OCI-LY1 (cell line): ENCODE data around the gene SLIT3.

Experiments used
- H2AFZ ChIP-seq: fragments of 200-600 bp; sonication (generic), shearing (Covaris generic); 2 replicates; pipeline ENCODE4 v1.6.0; 2014; ENCODE audit warnings: antibody characterized with exemption, mild to moderate bottlenecking, low read length
- H3F3A ChIP-seq: fragments of 200-600 bp; sonication (generic), shearing (Covaris generic); 2 replicates; pipeline ENCODE4 v1.6.0; 2014; ENCODE audit warnings: mild to moderate bottlenecking, antibody characterized with exemption, low read length, moderate library complexity; ENCODE audit not compliant: insufficient read depth
- H3K27ac ChIP-seq: fragments of 200-600 bp; sonication (generic); 2 replicates; pipeline ENCODE4 v1.5.1; 2014; ENCODE audit warnings: low read length, mixed run types, mild to moderate bottlenecking, low read depth; ENCODE audit not compliant: poor library complexity, severe bottlenecking
- H3K27me3 ChIP-seq: fragments of 200-600 bp; sonication (generic); 2 replicates; pipeline ENCODE4 v1.6.0; 2014; ENCODE audit warnings: antibody characterized with exemption, mild to moderate bottlenecking, low read length, moderate library complexity; ENCODE audit not compliant: insufficient read depth
- H3K36me3 ChIP-seq: fragments of 200-600 bp; sonication (generic); 2 replicates; pipeline ENCODE4 v1.6.1; 2014; ENCODE audit warnings: mild to moderate bottlenecking, antibody characterized with exemption, low read length, moderate library complexity, mixed read lengths; ENCODE audit not compliant: insufficient read depth
- H3K4me1 ChIP-seq: fragments of 200-600 bp; sonication (generic); 2 replicates; pipeline ENCODE4 v1.5.1; 2014; ENCODE audit warnings: mild to moderate bottlenecking, low read length, moderate library complexity; ENCODE audit not compliant: insufficient read depth, severe bottlenecking
- H3K4me2 ChIP-seq: fragments of 200-600 bp; sonication (generic), shearing (Covaris generic); 2 replicates; pipeline ENCODE4 v1.6.1; 2014; ENCODE audit warnings: low read length
- H3K4me3 ChIP-seq: fragments of 200-600 bp; sonication (generic); 2 replicates; pipeline ENCODE4 v1.5.1; 2014; ENCODE audit warnings: low read length, low read depth, mild to moderate bottlenecking, mixed read lengths; ENCODE audit not compliant: poor library complexity, severe bottlenecking
- H3K79me2 ChIP-seq: fragments of 200-600 bp; shearing (Covaris generic); 2 replicates; pipeline ENCODE4 v1.6.1; 2016; ENCODE audit warnings: mixed run types, low read length, mixed read lengths; ENCODE audit not compliant: insufficient read depth
- H3K9ac ChIP-seq: fragments of 200-600 bp; sonication (generic), shearing (Covaris generic); 2 replicates; pipeline ENCODE4 v1.6.1; 2014; ENCODE audit warnings: mild to moderate bottlenecking, low read length, mixed read lengths
- H3K9me2 ChIP-seq: fragments of 200-600 bp; sonication (generic), shearing (Covaris generic); 2 replicates; pipeline ENCODE4 v1.6.1; 2014; ENCODE audit warnings: low read depth, mild to moderate bottlenecking, low read length, mixed read lengths
- H3K9me3 ChIP-seq: fragments of 200-600 bp; shearing (Covaris generic); 2 replicates; pipeline ENCODE4 v1.6.1; 2014; ENCODE audit warnings: low read length, mixed read lengths
- H4K20me1 ChIP-seq: fragments of 200-600 bp; sonication (generic), shearing (Covaris generic); 2 replicates; pipeline ENCODE4 v1.6.0; 2016; ENCODE audit warnings: mild to moderate bottlenecking, low read length; ENCODE audit not compliant: insufficient read depth
- EZH2 ChIP-seq: fragments of 200-600 bp; sonication (generic), shearing (Covaris generic); IDR thresholded peaks from 2 replicates; pipeline ENCODE4 v1.8.0; 2017; ENCODE audit warnings: borderline replicate concordance, mixed run types, mild to moderate bottlenecking, antibody characterized with exemption, low read length, moderate library complexity, mixed read lengths
- TF ChIP-seq, protein P1 (sequence below): fragments of 200-600 bp; sonication (generic), shearing (Covaris generic); IDR thresholded peaks from 2 replicates; pipeline ENCODE4 v1.5.1; 2017; ENCODE audit warnings: mild to moderate bottlenecking, antibody characterized with exemption, low read length, moderate library complexity, mixed read lengths

Gene SLIT3

DNA sequence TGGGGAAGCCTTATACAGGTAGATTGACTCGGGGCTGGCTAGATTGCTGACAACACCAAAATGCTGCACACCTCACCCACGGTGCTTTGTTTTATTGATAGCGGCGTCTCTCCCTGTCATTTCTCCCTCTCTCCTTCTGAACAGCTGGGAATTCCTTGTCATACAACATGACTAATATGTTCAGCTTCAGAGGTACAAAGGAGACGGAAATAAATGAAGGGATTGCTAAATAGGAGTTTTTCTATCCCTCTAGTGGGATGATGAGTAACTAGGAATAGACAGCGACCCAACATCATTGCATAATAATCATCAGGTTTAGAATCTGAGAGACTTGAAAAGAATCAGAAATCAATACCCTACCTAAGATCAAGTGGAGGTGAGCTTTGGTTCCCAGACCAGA is 384.1 kb downstream of the SLIT3 start:
- Histone ChIP-seq H3K9me3 (no peaks in the 10 kb centered on the region), H3K27ac (no peak overlapping the region), H3F3A (no peaks in the 10 kb centered on the region), H3K4me2 (no peak overlapping the region), H2AFZ (no peak overlapping the region), H3K9ac (no peak overlapping the region), H3K9me2 (no peaks in the 10 kb centered on the region), H3K36me3 (no peaks in the 10 kb centered on the region), H3K79me2 (no peaks in the 10 kb centered on the region), H3K4me3 (no peak overlapping the region), H4K20me1 (no peaks in the 10 kb centered on the region), H3K4me1 (no peaks in the 10 kb centered on the region), H3K27me3 (no peaks in the 10 kb centered on the region)
- no peak for TF ChIP-seq EZH2
- TF ChIP-seq, protein P1, sequence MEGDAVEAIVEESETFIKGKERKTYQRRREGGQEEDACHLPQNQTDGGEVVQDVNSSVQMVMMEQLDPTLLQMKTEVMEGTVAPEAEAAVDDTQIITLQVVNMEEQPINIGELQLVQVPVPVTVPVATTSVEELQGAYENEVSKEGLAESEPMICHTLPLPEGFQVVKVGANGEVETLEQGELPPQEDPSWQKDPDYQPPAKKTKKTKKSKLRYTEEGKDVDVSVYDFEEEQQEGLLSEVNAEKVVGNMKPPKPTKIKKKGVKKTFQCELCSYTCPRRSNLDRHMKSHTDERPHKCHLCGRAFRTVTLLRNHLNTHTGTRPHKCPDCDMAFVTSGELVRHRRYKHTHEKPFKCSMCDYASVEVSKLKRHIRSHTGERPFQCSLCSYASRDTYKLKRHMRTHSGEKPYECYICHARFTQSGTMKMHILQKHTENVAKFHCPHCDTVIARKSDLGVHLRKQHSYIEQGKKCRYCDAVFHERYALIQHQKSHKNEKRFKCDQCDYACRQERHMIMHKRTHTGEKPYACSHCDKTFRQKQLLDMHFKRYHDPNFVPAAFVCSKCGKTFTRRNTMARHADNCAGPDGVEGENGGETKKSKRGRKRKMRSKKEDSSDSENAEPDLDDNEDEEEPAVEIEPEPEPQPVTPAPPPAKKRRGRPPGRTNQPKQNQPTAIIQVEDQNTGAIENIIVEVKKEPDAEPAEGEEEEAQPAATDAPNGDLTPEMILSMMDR: no peak

DNA sequence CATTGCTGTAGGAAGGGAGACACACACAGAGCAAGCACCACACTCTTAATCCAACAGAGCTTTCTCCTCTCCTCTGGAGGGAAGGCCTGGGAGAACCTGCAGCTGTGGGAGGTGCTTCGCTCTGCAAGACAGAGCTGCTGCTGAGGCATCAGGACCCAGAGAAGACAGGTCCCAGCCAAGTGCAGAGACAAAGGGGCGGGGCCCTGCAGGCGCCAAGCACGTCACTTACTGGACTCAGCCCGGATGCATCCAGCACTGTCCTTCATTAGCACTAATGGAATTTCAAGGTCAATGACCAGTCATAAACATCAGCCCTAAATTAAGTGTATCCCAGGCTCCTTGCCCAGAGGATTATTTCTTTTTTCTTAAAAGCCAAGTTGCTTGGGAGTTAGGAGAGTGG is 384.7 kb downstream of the SLIT3 start:
- no peaks in the 10 kb centered on the region for H3K4me1 ChIP-seq
- H3K4me2 ChIP-seq: no peak overlapping the region
- no peaks in the 10 kb centered on the region for H3K36me3 ChIP-seq
- no peaks in the 10 kb centered on the region for H4K20me1 ChIP-seq
- TF ChIP-seq, protein P1: no peak
- no peak for TF ChIP-seq EZH2
- H3K79me2 ChIP-seq: no peaks in the 10 kb centered on the region
- H3K9me3 ChIP-seq: no peaks in the 10 kb centered on the region
- no peak overlapping the region for H3K27ac ChIP-seq
- no peak overlapping the region for H3K9ac ChIP-seq
- no peak overlapping the region for H3K4me3 ChIP-seq
- H3K27me3 ChIP-seq: no peaks in the 10 kb centered on the region
- no peaks in the 10 kb centered on the region for H3F3A ChIP-seq
- H3K9me2 ChIP-seq: no peaks in the 10 kb centered on the region
- H2AFZ ChIP-seq: no peak overlapping the region

DNA sequence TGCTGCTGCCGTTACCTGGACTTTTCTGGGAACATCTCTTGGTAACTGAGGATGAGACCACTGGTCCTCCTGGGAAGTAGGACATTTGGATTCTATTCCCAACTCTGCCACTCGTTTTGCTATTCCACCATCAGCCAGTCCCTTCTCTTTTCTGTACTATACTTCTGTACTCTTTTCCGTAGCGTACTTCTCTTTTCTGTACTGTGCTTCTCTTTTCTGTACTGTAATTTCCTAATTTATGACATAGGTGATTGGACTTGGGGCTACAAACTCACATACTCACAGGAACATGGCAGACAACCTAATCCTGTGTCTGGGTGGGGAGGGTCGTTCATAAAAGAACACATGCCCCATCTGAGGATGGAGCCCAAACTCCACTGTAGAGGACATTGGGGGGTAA is 386.4 kb downstream of the SLIT3 start:
- Histone ChIP-seq H2AFZ (no peak overlapping the region), H3K27me3 (no peaks in the 10 kb centered on the region), H3K27ac (no peak overlapping the region), H3K36me3 (no peaks in the 10 kb centered on the region), H3K4me3 (no peak overlapping the region), H3K79me2 (no peaks in the 10 kb centered on the region), H3K4me2 (no peak overlapping the region), H3K9ac (no peak overlapping the region), H3K9me3 (no peaks in the 10 kb centered on the region), H4K20me1 (no peaks in the 10 kb centered on the region), H3F3A (no peaks in the 10 kb centered on the region), H3K9me2 (no peaks in the 10 kb centered on the region), H3K4me1 (no peaks in the 10 kb centered on the region)
- TF ChIP-seq, protein P1: no peak
- no peak for TF ChIP-seq EZH2
